Measurements from ENCODE around the gene SPDYE8. TPM values are rescaled to one million over a fixed set of nuclear protein-coding genes. Genes with fewer than 3 reads are reported as not detected.

SPDYE8 gene
- total RNA-seq (2022; extraction: Qiagen RNA extraction), result not detected in 5 replicates

DNA sequence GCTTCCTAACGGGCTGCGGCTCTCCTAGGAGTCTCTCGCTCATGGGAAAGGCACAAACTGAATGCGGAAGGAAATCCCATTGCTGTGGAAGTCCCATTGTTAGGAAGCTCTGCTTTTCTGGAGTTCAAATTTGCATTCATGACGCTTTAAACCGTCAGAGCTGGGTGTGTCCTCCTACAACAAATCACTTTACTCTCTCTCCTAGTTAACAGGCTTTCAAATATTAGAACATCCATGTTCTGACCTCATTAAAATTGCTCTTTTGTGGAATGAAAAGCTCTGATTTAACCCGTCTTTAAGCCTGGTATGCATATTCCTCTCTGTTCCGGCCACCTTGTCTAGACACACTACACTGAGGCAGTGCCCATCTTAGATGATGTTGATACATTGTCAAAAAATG is at the start of gene SPDYE8:
SPDYE8 (minus strand) TSS at position 101 of the 400 bp plus-strand sequence. CDS start 1,800 bp downstream, outside the sequence.

GRCh38 chr7:73057811-73058210 is 28.2 kb upstream of the SPDYE8 start, which contains the start of gene SPDYE11:
Gene SPDYE11, minus strand, starts transcription at chr7:73057911. Its CDS starts 1,800 bp downstream, at chr7:73056111.

Other genes with a start within 250 kb of the SPDYE8 start
- 2.2 to 2.8 TPM (median 2.6 TPM) in 5 replicates for gene TYW1B, start 201.6 kb downstream of the SPDYE8 start, total RNA-seq (2022; extraction: Qiagen RNA extraction)
- 37.3 to 39.9 TPM (median 38.1 TPM) in 5 replicates for gene POM121, start 104.7 kb downstream of the SPDYE8 start, total RNA-seq (2022; extraction: Qiagen RNA extraction)
- 0.25 to 0.53 TPM (median 0.36 TPM) in 4 of 5 replicates, not detected in the other for gene TRIM74, start 60.3 kb downstream of the SPDYE8 start, total RNA-seq (2022; extraction: Qiagen RNA extraction)
- gene SPDYE11, start 28.1 kb upstream of the SPDYE8 start, total RNA-seq (2022; extraction: Qiagen RNA extraction), result not detected in 5 replicates
- not detected in 5 replicates for gene SPDYE9, start 56.3 kb upstream of the SPDYE8 start, total RNA-seq (2022; extraction: Qiagen RNA extraction)

Data from A549 treated with AZD2906 at 1 μM for 4 hours (cell line).